ENCODE data around the gene TPCN2. TPM values are rescaled to one million over a fixed set of nuclear protein-coding genes. Genes with fewer than 3 reads are reported as not detected.

Gene TPCN2
- total RNA-seq, 4 donors from 2014 or later, result 18.7 to 34.5 (median 24.7) TPM

DNA sequence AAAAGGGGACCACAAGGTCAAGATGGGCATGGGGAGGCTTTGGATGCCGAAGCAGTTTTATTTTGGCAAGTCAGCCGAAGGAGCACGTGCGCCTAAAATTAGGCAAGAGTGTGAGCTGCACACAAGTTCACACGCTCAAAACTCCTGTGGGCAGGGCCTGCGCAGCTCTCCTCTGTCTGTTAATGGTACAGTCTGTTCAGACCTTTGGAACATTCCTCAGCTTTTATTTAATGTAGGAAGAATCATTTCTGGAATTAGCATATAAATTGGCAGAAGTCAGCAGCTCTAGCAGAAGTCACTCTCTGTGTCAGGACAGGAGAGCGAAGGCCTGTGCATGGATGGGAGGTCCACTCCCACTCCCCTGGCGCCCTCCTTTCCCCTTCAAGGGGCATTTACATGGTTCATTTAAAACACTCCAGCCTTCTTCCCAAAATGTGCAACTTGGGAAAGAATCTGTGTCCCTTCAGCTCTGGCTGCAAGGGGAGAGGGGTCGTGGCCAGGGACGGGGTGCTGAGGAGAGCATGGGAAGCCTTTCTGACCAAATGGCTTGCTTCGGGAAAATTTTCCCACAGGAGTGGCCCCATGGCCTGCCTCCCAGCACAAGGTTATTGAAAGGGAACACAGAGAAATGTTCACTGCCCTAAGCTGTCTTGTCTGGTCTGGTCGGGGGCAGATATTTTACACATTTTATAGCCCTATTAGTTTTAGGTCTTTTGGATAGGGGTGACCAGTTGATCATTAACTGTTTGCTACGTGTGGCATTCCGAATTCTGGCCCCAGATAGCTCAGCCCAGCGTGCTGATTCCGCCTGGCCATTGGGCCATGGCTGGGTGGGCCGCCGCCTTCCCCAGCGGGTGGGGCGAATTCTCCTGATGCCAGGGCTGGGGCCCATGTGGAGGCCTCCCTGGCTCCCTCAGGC is 63.2 kb downstream of the TPCN2 start:
- WGBS, result 86% methylated on average over 18 of the region's 20 CpGs

DNA sequence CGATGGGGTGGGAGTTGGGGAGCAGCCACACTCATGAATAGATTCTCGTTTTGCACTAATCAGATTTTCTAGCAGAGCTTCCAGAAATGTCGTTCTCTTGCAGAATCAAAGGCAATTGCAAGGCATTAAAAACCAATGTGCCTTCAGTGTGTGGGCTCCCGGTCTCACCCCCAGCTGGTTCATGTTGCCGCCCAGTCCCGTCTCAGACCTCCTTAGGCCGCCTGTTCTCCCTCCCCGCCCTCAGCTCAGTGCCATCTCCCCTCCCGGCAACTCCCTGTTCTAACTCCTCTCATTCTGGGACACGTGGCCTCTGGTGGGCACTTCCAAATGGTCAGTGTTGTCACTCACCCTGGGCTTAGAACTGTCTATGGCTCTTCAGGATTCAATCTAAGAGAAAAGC is 64.5 kb downstream of the TPCN2 start:
- peaks cover 10 to 16% (median 12%) of the 10 kb centered on the region in 4 donors for H3K4me1 ChIP-seq
- TF ChIP-seq, protein P1, sequence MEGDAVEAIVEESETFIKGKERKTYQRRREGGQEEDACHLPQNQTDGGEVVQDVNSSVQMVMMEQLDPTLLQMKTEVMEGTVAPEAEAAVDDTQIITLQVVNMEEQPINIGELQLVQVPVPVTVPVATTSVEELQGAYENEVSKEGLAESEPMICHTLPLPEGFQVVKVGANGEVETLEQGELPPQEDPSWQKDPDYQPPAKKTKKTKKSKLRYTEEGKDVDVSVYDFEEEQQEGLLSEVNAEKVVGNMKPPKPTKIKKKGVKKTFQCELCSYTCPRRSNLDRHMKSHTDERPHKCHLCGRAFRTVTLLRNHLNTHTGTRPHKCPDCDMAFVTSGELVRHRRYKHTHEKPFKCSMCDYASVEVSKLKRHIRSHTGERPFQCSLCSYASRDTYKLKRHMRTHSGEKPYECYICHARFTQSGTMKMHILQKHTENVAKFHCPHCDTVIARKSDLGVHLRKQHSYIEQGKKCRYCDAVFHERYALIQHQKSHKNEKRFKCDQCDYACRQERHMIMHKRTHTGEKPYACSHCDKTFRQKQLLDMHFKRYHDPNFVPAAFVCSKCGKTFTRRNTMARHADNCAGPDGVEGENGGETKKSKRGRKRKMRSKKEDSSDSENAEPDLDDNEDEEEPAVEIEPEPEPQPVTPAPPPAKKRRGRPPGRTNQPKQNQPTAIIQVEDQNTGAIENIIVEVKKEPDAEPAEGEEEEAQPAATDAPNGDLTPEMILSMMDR (IDR thresholded peaks at IDR 0.05), result no peak
- TF ChIP-seq POLR2A (IDR thresholded peaks at IDR 0.05; ENCODE audit: low read depth) (no peak), POLR2AphosphoS5 (IDR thresholded peaks at IDR 0.05) (no peak), EP300 (IDR thresholded peaks at IDR 0.05) (no peak)
- H3K9me3 ChIP-seq, result no peaks in the 10 kb centered on the region
- no peak overlapping the region for H3K27ac ChIP-seq (replicated peaks in 1 of 4)
- no peak overlapping the region for H3K4me3 ChIP-seq
- H3K27me3 ChIP-seq, result no peaks in the 10 kb centered on the region
- intact Hi-C loops (cut with DNase I), result no loop called here
- H3K36me3 ChIP-seq, result peaks cover 0 to 11% (median 8%) of the 10 kb centered on the region in 4 donors
- WGBS, result 86% methylated on average over 10 of the region's 10 CpGs
- DNase-seq (ENCODE audit: extremely low spot score), result no peak

More for the DNA sequence above, 63.2 kb downstream of the TPCN2 start:
- no peak for TF ChIP-seq EP300 (IDR thresholded peaks at IDR 0.05)
- TF ChIP-seq POLR2A (IDR thresholded peaks at IDR 0.05; ENCODE audit: low read depth), result no peak
- TF ChIP-seq, protein P1 (IDR thresholded peaks at IDR 0.05), result no peak
- TF ChIP-seq POLR2AphosphoS5 (IDR thresholded peaks at IDR 0.05), result no peak
- Histone ChIP-seq H3K27me3 (no peaks in the 10 kb centered on the region), H3K27ac (replicated peaks in 1 of 4) (no peak overlapping the region), H3K36me3 (peaks cover 0 to 15% (median 10%) of the 10 kb centered on the region in 4 donors), H3K9me3 (no peaks in the 10 kb centered on the region), H3K4me1 (peaks cover 10 to 17% (median 12%) of the 10 kb centered on the region in 4 donors), H3K4me3 (no peak overlapping the region)
- intact Hi-C loops (cut with DNase I), result no loop called here
- no peak for DNase-seq (ENCODE audit: extremely low spot score)

DNA sequence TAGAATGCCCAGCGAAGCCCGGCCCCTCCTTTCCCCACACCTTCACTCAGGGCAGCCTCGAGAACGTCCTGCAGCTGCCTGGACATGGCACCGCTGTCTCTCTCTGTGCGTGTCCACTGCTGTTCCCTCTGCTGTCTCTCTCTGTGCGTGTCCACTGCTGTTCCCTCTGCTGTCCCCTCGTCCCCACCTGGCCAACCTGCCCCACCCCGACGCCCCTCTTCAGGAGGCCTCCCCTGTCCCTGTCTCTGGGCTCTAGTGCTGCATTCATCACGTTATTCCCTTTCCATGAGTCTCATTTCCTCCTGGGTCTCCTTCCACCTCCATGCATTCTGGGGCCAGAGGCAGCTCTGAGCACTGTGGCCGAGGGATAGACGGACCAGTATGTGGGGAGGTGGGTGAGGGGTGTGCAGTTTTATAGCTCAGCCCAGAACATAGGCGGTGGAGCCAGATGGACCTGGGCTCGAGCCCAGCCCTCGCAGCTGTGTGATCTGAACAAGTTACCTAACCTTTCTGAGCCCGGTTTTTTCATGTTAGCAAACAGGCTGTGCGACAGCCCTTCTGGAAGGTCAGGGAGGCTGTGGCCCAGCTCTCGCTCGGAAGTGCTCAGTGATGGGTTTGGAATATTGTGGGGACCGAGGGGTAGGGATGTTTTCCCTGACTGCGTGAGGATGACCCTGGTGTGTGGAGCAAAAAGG is 65.1 kb downstream of the TPCN2 start:
- no peak for DNase-seq (ENCODE audit: extremely low spot score)
- WGBS, result 87% methylated on average over 20 of the region's 22 CpGs
- Histone ChIP-seq H3K36me3 (peaks cover 0 to 6% (median 3%) of the 10 kb centered on the region in 4 donors), H3K27ac (replicated peaks in 1 of 4) (no peak overlapping the region), H3K4me3 (no peak overlapping the region), H3K9me3 (no peaks in the 10 kb centered on the region), H3K27me3 (no peaks in the 10 kb centered on the region), H3K4me1 (peaks cover 10 to 16% (median 12%) of the 10 kb centered on the region in 4 donors)
- TF ChIP-seq EP300 (IDR thresholded peaks at IDR 0.05) (no peak), POLR2AphosphoS5 (IDR thresholded peaks at IDR 0.05) (no peak), POLR2A (IDR thresholded peaks at IDR 0.05; ENCODE audit: low read depth) (no peak)
- TF ChIP-seq, protein P1 (IDR thresholded peaks at IDR 0.05), result no peak
- intact Hi-C loops (cut with DNase I), result no loop called here

DNA sequence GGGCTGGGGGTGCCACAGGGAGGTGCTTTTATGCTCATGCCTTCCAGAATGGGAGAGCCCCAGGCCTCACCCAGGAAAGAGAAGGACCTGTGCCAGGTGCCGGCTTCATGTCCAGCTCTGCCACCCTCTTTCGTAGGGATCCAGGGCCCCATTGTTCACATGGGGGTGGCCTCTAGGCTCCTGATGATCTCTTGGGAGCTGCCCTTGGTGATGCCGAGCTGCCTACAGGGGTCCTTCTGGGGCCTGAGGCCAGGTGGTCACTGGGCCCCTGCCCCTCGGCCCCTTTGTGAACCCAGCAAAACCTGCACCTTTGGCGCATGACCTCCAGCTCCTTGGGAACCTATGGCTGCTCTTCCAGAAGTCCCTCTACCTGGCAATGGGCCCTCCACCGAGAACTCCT is 65.6 kb downstream of the TPCN2 start:
- peaks cover 10 to 16% (median 12%) of the 10 kb centered on the region in 4 donors for H3K4me1 ChIP-seq
- no peaks in the 10 kb centered on the region for H3K27me3 ChIP-seq
- H3K4me3 ChIP-seq, result no peak overlapping the region
- no peak for DNase-seq (ENCODE audit: extremely low spot score)
- peaks cover 0 to 6% (median 2%) of the 10 kb centered on the region in 4 donors for H3K9me3 ChIP-seq
- intact Hi-C loops (cut with DNase I), result no loop called here
- no peak for TF ChIP-seq POLR2A (IDR thresholded peaks at IDR 0.05; ENCODE audit: low read depth)
- TF ChIP-seq, protein P1 (IDR thresholded peaks at IDR 0.05), result no peak
- TF ChIP-seq POLR2AphosphoS5 (IDR thresholded peaks at IDR 0.05), result no peak
- no peak for TF ChIP-seq EP300 (IDR thresholded peaks at IDR 0.05)
- H3K36me3 ChIP-seq, result peaks cover 0 to 2% (median 0%) of the 10 kb centered on the region in 4 donors
- H3K27ac ChIP-seq (replicated peaks in 1 of 4), result no peak overlapping the region
- 89% methylated on average over 6 of the region's 6 CpGs for WGBS

All from esophagus muscularis mucosa (tissue), 4 donors.